GM19397 (cell line): ENCODE data around the gene ZNF184.
A peak's percentile ranks its signal among the peaks of the same experiment; 100 is the strongest.

ENCODE experiments used
- ATAC-seq: cut with Tn5 transposase; IDR thresholded peaks from one replicate; pipeline ENCODE4 v1.9.1; 2021; ENCODE audit warnings: mild to moderate bottlenecking, moderate library complexity; ENCODE audit not compliant: unreplicated experiment

The ZNF184 gene

GRCh38 chr6:27472617-27473400 is at the start of gene ZNF184:
ZNF184 (minus strand) TSS chr6:27473105; CDS start chr6:27472294, 811 bp downstream.
- peak; percentile 94 for ATAC-seq

GRCh38 chr6:27518881-27519795 is 46.2 kb upstream of the ZNF184 start:
- ATAC-seq: peak; percentile 64

DNA sequence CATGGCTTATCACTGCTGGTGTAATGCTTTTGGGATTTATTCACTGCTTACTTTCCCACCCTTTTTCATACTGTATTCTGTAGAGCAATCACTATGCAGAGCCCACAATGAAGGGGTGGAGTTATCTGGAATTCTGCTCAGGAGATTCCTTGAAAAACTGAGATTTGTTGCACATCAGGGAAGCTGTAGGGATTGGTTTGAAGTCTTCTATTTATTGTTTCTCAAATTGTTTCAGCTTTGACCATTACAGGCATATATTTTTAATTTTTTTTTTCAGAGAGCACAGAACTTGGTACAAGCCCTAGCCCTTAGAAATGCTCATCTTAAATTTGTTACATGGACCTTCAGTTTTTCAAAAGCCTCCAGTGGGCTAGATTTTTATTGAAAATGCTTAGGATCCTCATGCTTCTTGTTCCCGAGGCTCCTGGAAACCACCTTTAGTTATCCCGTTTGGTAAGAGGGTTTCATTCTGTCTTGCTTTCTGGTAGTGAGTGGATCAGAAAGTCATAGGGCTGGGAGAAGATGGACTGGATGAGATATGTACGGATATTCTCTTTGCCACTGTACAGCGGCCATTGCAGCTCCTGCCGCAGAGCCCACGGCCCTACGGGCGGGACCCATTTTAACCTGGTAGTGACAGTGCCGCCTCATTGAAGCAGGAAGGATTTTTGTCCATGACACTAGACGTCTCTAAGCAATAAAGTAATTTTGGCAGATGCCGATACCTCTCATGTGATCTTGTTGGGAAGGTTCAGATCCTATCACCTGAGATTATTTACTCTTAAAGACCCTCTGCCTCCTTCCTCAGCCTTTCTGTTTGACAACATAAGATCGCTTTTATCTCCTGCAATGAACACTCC is 45.3 kb upstream of the ZNF184 start:
- no peak for ATAC-seq

DNA sequence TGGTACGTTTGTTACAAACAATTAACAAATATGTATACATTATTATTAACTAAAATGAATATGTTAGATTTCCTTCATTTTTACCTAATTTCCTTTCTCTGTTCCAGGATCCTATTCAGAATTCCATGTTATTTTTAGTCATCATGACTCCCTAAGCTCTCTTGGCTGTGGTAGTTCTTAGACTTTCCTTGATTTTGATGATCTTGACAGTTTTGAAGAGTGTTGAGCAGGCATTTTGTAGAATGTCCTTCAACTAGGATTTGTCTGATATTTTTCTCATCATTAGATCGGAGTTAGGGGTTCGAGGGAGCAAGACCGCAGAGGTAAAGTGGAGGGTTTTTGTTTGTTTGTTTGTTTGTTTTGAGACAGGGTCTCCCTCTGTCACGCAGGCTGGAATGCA is 44.3 kb upstream of the ZNF184 start:
- ATAC-seq: no peak

GRCh38 chr6:27514906-27515495 is 42.1 kb upstream of the ZNF184 start:
- no peak for ATAC-seq

GRCh38 chr6:27512525-27512924 is 39.6 kb upstream of the ZNF184 start:
- no peak for ATAC-seq

- no peak for ATAC-seq
These were observed 34.4 kb upstream of the ZNF184 start for GRCh38 chr6:27507041-27507956.

DNA sequence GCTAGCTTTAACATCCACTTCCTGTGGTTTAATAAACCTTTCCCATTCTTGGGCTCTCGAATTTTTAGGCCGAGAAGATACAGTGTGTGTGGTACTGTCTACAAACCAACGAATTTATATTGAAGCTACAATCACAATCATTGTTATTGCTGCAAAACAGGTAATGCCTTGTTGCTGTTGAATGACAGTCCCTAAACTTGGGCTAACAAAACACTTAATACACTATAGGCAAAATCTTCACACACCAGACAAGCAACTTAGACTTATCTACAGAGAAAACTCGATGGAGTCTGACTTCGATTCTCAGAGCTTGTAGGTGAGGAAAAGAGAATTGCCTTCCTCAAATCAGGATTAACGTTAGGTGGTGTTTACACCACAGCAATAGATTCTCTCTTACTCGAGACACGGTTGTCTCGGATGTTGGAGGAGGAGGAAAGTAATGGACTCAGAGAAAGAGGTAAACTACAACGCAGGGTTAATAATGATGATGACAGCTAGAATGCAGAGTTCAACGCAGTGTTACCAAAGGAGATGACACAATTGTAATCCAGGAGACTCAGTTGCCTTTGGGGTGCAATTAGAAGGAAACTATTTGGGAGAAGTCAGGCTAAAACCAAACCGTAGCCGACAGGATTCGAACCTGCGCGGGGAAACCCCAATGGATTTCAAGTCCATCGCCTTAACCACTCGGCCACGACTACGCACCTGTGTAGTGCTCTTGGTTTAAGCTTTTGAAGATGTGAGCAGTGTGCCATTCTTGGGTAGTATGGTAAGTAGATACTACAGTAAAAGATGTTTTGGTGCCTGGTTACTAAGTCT is 32.5 kb upstream of the ZNF184 start:
- no peak for ATAC-seq

GRCh38 chr6:27503436-27504030 is 30.6 kb upstream of the ZNF184 start:
- ATAC-seq: peak; percentile 32

DNA sequence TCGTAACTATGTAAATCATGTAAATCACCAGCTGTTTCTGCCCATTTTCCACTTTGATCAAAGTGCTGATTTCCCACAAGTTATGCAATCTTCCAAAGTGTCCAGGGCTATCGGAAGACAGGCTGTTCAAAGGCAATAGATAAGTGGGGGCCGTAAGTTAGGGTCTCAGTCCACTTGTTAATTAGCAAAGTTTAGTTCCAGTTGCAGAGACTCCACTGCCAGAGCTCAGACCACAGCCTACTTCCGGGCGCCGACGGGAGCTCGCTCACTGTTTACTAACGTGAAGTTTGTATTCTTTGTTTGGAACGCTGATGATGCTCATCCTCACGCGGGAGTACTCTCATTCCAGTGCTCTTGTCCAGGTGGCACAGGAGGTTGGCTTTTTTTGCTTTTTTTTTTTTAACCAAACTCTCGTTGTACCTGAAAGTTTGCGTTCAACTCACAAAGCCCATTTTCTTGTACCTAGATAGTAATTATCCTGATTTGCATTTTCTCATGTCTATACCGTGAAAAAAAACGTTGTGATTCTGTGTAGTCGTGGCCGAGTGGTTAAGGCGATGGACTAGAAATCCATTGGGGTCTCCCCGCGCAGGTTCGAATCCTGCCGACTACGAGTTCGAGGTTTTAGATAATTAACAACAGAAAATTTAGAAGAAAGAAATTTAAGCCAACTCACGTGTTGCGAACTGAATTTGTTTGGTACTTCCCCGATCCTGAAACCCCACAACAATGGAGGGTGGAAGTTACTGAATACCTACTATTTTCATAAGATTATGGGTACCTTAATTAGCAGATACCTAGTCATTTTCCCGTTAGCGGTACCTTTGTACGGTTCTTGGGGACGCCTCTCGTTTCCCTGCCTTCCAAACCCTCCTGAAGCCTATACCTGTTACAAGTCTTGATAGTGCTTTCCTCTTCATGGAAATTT is 29.9 kb upstream of the ZNF184 start:
- peak; percentile 54 for ATAC-seq

DNA sequence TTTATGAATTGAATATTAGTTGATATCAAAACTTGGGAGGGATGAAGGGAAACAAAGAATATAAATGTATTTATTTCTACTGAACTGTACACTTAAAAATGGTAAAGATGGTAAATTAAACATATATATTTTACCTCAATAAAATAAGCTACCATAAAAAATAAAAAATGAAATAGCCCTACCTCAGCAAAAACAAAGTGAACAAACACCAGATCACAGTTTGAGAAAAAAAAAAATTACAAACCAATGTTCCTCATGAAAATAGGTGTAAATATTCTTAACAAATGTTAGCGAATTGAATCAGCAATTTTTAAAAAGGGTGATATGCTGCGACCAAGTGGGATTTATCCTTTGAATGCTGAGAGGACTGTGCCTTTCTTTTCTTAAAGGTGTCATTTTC is 28.3 kb upstream of the ZNF184 start:
- ATAC-seq: no peak

GRCh38 chr6:27500177-27500576 is 27.3 kb upstream of the ZNF184 start:
- ATAC-seq: no peak

GRCh38 chr6:27495386-27496135 is 22.7 kb upstream of the ZNF184 start:
- peak; percentile 47 for ATAC-seq

- ATAC-seq: no peak
These were observed 22.1 kb upstream of the ZNF184 start for GRCh38 chr6:27494987-27495385.

GRCh38 chr6:27494103-27494502 is 21.2 kb upstream of the ZNF184 start:
- no peak for ATAC-seq

DNA sequence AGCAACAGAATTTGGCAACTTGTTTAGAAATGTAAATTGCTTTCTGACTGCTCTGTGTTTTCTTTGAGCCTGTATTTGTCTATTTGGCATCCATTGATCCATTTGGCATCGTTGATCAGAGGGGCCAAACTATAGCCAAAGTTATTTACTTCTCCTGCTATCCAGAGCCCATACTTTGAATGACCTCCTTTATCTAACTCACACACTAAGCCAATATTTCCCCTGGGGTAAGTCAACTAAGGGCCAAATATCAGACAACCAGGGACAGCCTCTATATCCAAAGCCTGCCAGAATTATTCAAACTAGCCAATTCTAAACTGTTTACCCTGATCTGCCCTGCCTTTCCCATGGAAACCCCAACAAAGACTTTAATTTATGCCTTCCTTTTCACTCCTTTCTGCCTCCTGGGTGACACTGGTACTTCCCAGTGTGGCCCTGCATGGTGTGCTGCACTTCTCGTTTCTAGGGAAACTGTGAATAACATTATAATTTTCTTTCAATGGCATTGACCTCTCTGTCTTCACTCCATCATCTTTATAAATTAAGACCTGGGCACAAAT is 19.8 kb upstream of the ZNF184 start:
- no peak for ATAC-seq
